SK-N-SH treated with all-trans-retinoic acid at 6 μM for 48 hours (cell line): ENCODE data around the gene ADAMTSL3.

Source experiments
- ATAC-seq: fragments of 200-7000 bp; cut with Tn5 transposase; 3 replicates; pipeline ENCODE4 v1.9.1; 2020; ENCODE audit warnings: mild to moderate bottlenecking, moderate library complexity
- ARNTL ChIP-seq: fragments of 450-650 bp; formaldehyde crosslinking; IDR thresholded peaks from 2 replicates; pipeline ENCODE4 v1.5.0; 2020; ENCODE audit warnings: low read depth, mild to moderate bottlenecking, moderate library complexity, borderline replicate concordance
- CSDC2 ChIP-seq: fragments of 250-450 bp; sonication (Bioruptor Pico); IDR thresholded peaks from 2 replicates; pipeline ENCODE4 v1.5.0; 2020; ENCODE audit warnings: mild to moderate bottlenecking, moderate library complexity
- ESRRG ChIP-seq: fragments of 250-450 bp; sonication (Bioruptor Pico); IDR thresholded peaks from 2 replicates; pipeline ENCODE4 v1.6.1; 2021; ENCODE audit warnings: mild to moderate bottlenecking
- GLIS3 ChIP-seq: fragments of 250-450 bp; sonication (Bioruptor Pico); IDR thresholded peaks from 2 replicates; pipeline ENCODE4 v1.5.0; 2020; ENCODE audit warnings: mild to moderate bottlenecking, moderate library complexity
- OSR1 ChIP-seq: fragments of 250-450 bp; sonication (Bioruptor Pico); IDR thresholded peaks from 2 replicates; pipeline ENCODE4 v1.8.0; 2022; ENCODE audit warnings: moderate library complexity, mild to moderate bottlenecking, inconsistent platforms
- PPARA ChIP-seq: fragments of 250-450 bp; sonication (Bioruptor Pico); IDR thresholded peaks from 2 replicates; pipeline ENCODE4 v1.5.0; 2020; ENCODE audit warnings: mild to moderate bottlenecking, borderline replicate concordance
- TCF4 ChIP-seq: fragments of 250-450 bp; sonication (Bioruptor Pico); IDR thresholded peaks from 2 replicates; pipeline ENCODE4 v1.8.0; 2021; ENCODE audit warnings: mild to moderate bottlenecking, moderate library complexity, borderline replicate concordance
- TOX ChIP-seq: fragments of 250-450 bp; sonication (Bioruptor Pico); IDR thresholded peaks from 2 replicates; pipeline ENCODE4 v1.8.0; 2021; ENCODE audit warnings: mild to moderate bottlenecking, moderate library complexity, borderline replicate concordance
- ZFP3 ChIP-seq: fragments of 250-450 bp; sonication (Bioruptor Pico); IDR thresholded peaks from 2 replicates; pipeline ENCODE4 v1.5.0; 2020; ENCODE audit warnings: mild to moderate bottlenecking, moderate library complexity
- ZFP30 ChIP-seq: fragments of 450-650 bp; formaldehyde crosslinking; IDR thresholded peaks from 2 replicates; pipeline ENCODE4 v1.5.0; 2022; ENCODE audit warnings: mild to moderate bottlenecking, moderate library complexity
- ZNF565 ChIP-seq: fragments of 450-650 bp; formaldehyde crosslinking; conservative IDR thresholded peaks from 2 replicates; pipeline ENCODE4 v1.5.0; 2020; ENCODE audit warnings: low read depth, mild to moderate bottlenecking, moderate library complexity
- ZNF70 ChIP-seq: fragments of 450-650 bp; formaldehyde crosslinking; IDR thresholded peaks from 2 replicates; pipeline ENCODE4 v1.5.0; 2020; ENCODE audit warnings: mild to moderate bottlenecking, moderate library complexity
- ZNF8 ChIP-seq: fragments of 450-650 bp; formaldehyde crosslinking; IDR thresholded peaks from 2 replicates; pipeline ENCODE4 v1.5.0; 2020; ENCODE audit warnings: mild to moderate bottlenecking, moderate library complexity
- TF ChIP-seq, protein P1 (sequence below): fragments of 250-450 bp; sonication (Bioruptor Pico); IDR thresholded peaks from 2 replicates; pipeline ENCODE4 v1.5.0; 2020; ENCODE audit warnings: mild to moderate bottlenecking, moderate library complexity
- TF ChIP-seq, protein P2 (sequence below): fragments of 250-450 bp; sonication (Bioruptor Pico); IDR thresholded peaks from 2 replicates; pipeline ENCODE4 v1.5.1; 2020; ENCODE audit warnings: low read depth, mild to moderate bottlenecking, moderate library complexity
- TF ChIP-seq, protein P3 (sequence below): fragments of 250-450 bp; sonication (Bioruptor Pico); IDR thresholded peaks from 2 replicates; pipeline ENCODE4 v1.8.0; 2021; ENCODE audit warnings: low read depth, mild to moderate bottlenecking, moderate library complexity, borderline replicate concordance
- TF ChIP-seq, protein P4 (sequence below): fragments of 250-450 bp; sonication (Bioruptor Pico); IDR thresholded peaks from 2 replicates; pipeline ENCODE4 v1.8.0; 2020; ENCODE audit warnings: mild to moderate bottlenecking, moderate library complexity, borderline replicate concordance
- TF ChIP-seq, protein P5 (sequence below): fragments of 250-450 bp; sonication (Bioruptor Pico); IDR thresholded peaks from 2 replicates; pipeline ENCODE4 v1.5.1; 2021; ENCODE audit warnings: mild to moderate bottlenecking, moderate library complexity

The ADAMTSL3 gene

DNA sequence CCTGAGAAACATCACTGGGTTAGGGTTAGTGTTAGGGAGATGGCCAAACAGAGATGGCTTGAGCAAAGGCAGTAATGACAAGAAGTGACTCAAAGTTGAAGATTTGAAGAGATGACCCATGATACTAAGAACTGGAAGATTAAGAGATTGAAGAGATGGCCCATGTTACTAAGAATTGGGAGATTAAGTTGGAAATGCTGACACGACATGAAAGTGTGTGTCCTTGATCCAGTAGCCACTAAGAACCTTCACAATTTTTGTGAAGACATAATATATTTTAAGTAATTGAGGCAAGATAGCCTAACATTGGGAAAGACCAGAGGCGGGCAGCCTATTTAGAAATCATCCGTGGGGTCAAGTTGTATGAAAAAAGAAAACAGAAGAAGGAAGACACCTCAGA is 239.4 kb downstream of the ADAMTSL3 start:
- TF ChIP-seq ZFP3 (CRISPR knock-in tag) (no peak), CSDC2 (CRISPR knock-in tag) (no peak), ARNTL (CRISPR knock-in tag) (no peak), PPARA (CRISPR knock-in tag) (no peak), ESRRG (CRISPR knock-in tag) (no peak), ZNF70 (CRISPR knock-in tag) (no peak), OSR1 (CRISPR knock-in tag) (no peak), TOX (CRISPR knock-in tag) (no peak), ZNF8 (CRISPR knock-in tag) (no peak)
- TF ChIP-seq, protein P1, sequence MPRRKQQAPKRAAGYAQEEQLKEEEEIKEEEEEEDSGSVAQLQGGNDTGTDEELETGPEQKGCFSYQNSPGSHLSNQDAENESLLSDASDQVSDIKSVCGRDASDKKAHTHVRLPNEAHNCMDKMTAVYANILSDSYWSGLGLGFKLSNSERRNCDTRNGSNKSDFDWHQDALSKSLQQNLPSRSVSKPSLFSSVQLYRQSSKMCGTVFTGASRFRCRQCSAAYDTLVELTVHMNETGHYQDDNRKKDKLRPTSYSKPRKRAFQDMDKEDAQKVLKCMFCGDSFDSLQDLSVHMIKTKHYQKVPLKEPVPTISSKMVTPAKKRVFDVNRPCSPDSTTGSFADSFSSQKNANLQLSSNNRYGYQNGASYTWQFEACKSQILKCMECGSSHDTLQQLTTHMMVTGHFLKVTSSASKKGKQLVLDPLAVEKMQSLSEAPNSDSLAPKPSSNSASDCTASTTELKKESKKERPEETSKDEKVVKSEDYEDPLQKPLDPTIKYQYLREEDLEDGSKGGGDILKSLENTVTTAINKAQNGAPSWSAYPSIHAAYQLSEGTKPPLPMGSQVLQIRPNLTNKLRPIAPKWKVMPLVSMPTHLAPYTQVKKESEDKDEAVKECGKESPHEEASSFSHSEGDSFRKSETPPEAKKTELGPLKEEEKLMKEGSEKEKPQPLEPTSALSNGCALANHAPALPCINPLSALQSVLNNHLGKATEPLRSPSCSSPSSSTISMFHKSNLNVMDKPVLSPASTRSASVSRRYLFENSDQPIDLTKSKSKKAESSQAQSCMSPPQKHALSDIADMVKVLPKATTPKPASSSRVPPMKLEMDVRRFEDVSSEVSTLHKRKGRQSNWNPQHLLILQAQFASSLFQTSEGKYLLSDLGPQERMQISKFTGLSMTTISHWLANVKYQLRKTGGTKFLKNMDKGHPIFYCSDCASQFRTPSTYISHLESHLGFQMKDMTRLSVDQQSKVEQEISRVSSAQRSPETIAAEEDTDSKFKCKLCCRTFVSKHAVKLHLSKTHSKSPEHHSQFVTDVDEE (CRISPR knock-in tag), result no peak
- TF ChIP-seq, protein P2, sequence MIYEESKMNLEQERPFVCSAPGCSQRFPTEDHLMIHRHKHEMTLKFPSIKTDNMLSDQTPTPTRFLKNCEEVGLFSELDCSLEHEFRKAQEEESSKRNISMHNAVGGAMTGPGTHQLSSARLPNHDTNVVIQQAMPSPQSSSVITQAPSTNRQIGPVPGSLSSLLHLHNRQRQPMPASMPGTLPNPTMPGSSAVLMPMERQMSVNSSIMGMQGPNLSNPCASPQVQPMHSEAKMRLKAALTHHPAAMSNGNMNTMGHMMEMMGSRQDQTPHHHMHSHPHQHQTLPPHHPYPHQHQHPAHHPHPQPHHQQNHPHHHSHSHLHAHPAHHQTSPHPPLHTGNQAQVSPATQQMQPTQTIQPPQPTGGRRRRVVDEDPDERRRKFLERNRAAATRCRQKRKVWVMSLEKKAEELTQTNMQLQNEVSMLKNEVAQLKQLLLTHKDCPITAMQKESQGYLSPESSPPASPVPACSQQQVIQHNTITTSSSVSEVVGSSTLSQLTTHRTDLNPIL (CRISPR knock-in tag), result no peak
- TF ChIP-seq, protein P3, sequence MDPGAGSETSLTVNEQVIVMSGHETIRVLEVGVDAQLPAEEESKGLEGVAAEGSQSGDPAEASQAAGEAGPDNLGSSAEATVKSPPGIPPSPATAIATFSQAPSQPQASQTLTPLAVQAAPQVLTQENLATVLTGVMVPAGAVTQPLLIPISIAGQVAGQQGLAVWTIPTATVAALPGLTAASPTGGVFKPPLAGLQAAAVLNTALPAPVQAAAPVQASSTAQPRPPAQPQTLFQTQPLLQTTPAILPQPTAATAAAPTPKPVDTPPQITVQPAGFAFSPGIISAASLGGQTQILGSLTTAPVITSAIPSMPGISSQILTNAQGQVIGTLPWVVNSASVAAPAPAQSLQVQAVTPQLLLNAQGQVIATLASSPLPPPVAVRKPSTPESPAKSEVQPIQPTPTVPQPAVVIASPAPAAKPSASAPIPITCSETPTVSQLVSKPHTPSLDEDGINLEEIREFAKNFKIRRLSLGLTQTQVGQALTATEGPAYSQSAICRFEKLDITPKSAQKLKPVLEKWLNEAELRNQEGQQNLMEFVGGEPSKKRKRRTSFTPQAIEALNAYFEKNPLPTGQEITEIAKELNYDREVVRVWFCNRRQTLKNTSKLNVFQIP (CRISPR knock-in tag), result no peak
- TF ChIP-seq, protein P4, sequence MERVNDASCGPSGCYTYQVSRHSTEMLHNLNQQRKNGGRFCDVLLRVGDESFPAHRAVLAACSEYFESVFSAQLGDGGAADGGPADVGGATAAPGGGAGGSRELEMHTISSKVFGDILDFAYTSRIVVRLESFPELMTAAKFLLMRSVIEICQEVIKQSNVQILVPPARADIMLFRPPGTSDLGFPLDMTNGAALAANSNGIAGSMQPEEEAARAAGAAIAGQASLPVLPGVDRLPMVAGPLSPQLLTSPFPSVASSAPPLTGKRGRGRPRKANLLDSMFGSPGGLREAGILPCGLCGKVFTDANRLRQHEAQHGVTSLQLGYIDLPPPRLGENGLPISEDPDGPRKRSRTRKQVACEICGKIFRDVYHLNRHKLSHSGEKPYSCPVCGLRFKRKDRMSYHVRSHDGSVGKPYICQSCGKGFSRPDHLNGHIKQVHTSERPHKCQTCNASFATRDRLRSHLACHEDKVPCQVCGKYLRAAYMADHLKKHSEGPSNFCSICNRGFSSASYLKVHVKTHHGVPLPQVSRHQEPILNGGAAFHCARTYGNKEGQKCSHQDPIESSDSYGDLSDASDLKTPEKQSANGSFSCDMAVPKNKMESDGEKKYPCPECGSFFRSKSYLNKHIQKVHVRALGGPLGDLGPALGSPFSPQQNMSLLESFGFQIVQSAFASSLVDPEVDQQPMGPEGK (CRISPR knock-in tag), result no peak
- TF ChIP-seq, protein P5, sequence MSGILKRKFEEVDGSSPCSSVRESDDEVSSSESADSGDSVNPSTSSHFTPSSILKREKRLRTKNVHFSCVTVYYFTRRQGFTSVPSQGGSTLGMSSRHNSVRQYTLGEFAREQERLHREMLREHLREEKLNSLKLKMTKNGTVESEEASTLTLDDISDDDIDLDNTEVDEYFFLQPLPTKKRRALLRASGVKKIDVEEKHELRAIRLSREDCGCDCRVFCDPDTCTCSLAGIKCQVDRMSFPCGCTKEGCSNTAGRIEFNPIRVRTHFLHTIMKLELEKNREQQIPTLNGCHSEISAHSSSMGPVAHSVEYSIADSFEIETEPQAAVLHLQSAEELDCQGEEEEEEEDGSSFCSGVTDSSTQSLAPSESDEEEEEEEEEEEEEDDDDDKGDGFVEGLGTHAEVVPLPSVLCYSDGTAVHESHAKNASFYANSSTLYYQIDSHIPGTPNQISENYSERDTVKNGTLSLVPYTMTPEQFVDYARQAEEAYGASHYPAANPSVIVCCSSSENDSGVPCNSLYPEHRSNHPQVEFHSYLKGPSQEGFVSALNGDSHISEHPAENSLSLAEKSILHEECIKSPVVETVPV (CRISPR knock-in tag), result no peak
- ATAC-seq, result no peak

DNA sequence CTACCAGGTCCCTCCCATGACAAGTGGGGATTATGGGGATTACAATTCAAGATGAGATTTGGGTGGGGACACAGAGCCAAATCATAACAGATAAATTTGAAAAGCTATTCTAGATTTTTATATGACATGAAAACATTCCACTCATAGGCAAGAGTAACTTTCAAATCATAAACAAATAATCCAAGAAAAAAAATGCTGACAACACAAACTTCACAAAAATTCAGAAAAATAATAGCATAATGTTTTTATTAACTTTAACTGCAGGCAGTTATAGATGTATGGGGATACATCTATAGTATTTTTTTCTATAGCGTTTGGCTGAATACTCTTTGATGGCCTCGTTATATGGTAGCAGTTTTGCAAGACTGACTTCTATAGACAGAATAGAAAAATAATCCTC is 243.1 kb downstream of the ADAMTSL3 start:
- no peak for ATAC-seq
- TF ChIP-seq ZNF565 (CRISPR knock-in tag) (no peak), ZFP30 (CRISPR knock-in tag) (no peak)
- TF ChIP-seq, protein P1 (CRISPR knock-in tag), result no peak

DNA sequence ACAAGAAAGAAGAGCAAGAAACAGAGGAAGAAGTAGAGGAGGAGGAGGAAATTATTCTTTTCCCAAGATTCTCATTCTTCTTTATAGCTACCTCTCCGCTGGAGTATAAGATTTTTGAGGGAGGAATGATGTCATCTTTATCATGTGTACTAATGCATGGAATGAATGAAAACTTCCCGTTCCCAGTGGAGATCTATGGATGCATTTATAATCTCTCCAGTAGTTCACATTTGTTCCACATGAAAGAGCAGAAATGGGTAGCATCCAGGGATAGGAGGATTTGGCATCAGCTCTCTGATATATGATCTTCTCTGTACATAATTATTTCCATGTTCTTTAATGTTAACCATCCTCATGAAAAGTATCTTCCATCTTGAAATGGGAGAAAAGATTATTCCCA is 244.4 kb downstream of the ADAMTSL3 start:
- no peak for TF ChIP-seq ZNF70 (CRISPR knock-in tag)
- TF ChIP-seq, protein P5 (CRISPR knock-in tag), result no peak
- TF ChIP-seq GLIS3 (CRISPR knock-in tag), result no peak
- no peak for TF ChIP-seq OSR1 (CRISPR knock-in tag)
- TF ChIP-seq ARNTL (CRISPR knock-in tag), result no peak
- TF ChIP-seq TCF4 (CRISPR knock-in tag), result no peak
- ATAC-seq, result no peak
